GM12892 (cell line): ENCODE measurements around the gene PLPP7.

ENCODE experiments used
- DNase-seq: peaks from one replicate; pipeline ENCODE4 v3.0.0; 2011; ENCODE audit not compliant: insufficient read length
- FAIRE-seq: peaks from 2 replicates; lab custom pipeline; 2011; peaks lifted over from hg19 to GRCh38; lab: Jason Lieb, UNC
- POLR2A ChIP-seq: IDR thresholded peaks from 2 replicates; pipeline ENCODE4 v1.6.1; 2011; ENCODE audit warnings: low read depth, low read length, control low read depth
- POLR2AphosphoS5 ChIP-seq: IDR thresholded peaks from 2 replicates; pipeline ENCODE4 v1.6.1; 2011; ENCODE audit warnings: low read depth, low read length, control low read depth
- TAF1 ChIP-seq: IDR thresholded peaks from 2 replicates; pipeline ENCODE4 v1.6.1; 2011; ENCODE audit warnings: low read depth, mild to moderate bottlenecking, control low read depth, low read length, borderline replicate concordance

The PLPP7 gene

GRCh38 chr9:131278702-131279111, 10.8 kb upstream of the PLPP7 start:
- no peak for TF ChIP-seq POLR2A
- TF ChIP-seq TAF1: no peak
- FAIRE-seq: no peak
- no peak for DNase-seq

GRCh38 chr9:131279196-131279862, 10.2 kb upstream of the PLPP7 start:
- DNase-seq (no peak), FAIRE-seq (no peak)
- TF ChIP-seq POLR2AphosphoS5: no peak
- no peak for TF ChIP-seq POLR2A
- TF ChIP-seq TAF1: no peak

GRCh38 chr9:131279863-131280570, 9.5 kb upstream of the PLPP7 start:
- no peak for TF ChIP-seq POLR2AphosphoS5
- TF ChIP-seq POLR2A: no peak
- TF ChIP-seq TAF1: no peak
- no peak for DNase-seq
- no peak for FAIRE-seq

GRCh38 chr9:131280660-131281059, 8.9 kb upstream of the PLPP7 start:
- FAIRE-seq: no peak
- no peak for DNase-seq
- TF ChIP-seq POLR2A: no peak
- TF ChIP-seq TAF1: no peak
- no peak for TF ChIP-seq POLR2AphosphoS5

- DNase-seq: no peak
- no peak for FAIRE-seq
- TF ChIP-seq POLR2AphosphoS5: no peak
- no peak for TF ChIP-seq POLR2A
- TF ChIP-seq TAF1: no peak
Observed at GRCh38 chr9:131281119-131281965, 8.2 kb upstream of the PLPP7 start.

- FAIRE-seq (no peak), DNase-seq (no peak)
- TF ChIP-seq POLR2AphosphoS5: no peak
- no peak for TF ChIP-seq POLR2A
- no peak for TF ChIP-seq TAF1
Observed at GRCh38 chr9:131282175-131282574, 7.3 kb upstream of the PLPP7 start.

- FAIRE-seq (no peak), DNase-seq (no peak)
- TF ChIP-seq POLR2A: no peak
- no peak for TF ChIP-seq TAF1
- no peak for TF ChIP-seq POLR2AphosphoS5
Observed at GRCh38 chr9:131282688-131283422, 6.7 kb upstream of the PLPP7 start.

GRCh38 chr9:131284856-131285255, 4.7 kb upstream of the PLPP7 start:
- no peak for FAIRE-seq
- no peak for DNase-seq

GRCh38 chr9:131287359-131287758, 2.2 kb upstream of the PLPP7 start:
- FAIRE-seq (no peak), DNase-seq (no peak)
- TF ChIP-seq POLR2A (no peak), POLR2AphosphoS5 (no peak), TAF1 (no peak)

More at GRCh38 chr9:131284856-131285255, 4.7 kb upstream of the PLPP7 start:
- no peak for TF ChIP-seq POLR2A
- no peak for TF ChIP-seq TAF1
- no peak for TF ChIP-seq POLR2AphosphoS5

GRCh38 chr9:131288217-131288616, 1.3 kb upstream of the PLPP7 start:
- FAIRE-seq: no peak
- no peak for DNase-seq
- no peak for TF ChIP-seq TAF1
- no peak for TF ChIP-seq POLR2A
- no peak for TF ChIP-seq POLR2AphosphoS5
